ENCODE data around the gene PCDH9. TPM values are rescaled to one million over a fixed set of nuclear protein-coding genes. Genes with fewer than 3 reads are reported as not detected.

The PCDH9 gene
- total RNA-seq, 1 experiment from 2014 or later = 5.8 TPM

DNA sequence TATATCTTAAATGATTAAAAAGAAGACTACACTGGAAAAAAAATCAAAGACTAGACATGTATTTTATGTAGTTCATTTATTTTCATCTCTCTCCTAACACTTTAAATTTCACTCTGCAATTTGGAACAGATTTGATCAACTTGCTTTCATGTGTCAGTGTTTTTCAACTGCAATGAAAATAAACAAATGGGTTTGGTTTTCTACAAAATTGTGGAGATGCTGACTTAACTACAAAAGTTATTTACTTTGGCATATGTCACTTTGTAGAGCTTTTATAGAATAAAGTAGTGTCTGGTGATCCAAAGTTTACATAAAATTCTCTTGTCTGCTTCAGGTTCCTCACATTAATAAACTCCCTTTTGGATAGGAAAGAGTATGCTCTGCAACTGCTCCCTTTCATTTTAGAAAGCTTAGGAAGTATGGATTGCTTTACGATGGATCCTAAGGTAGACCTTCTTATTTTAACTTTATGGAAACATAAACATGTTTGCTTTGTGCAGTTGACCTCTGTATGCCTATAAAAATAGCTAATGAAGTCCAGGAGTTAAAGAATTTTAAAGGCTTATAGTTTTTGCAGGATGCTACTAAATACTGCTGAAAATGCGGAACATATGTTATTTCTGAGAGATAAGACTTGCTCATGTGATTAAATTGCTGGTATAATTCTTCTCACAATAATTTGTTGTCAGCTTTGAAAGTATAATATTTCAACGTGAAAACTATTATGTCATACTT, 815.9 kb downstream of the PCDH9 start:
- Histone ChIP-seq H3K36me3 (ENCODE audit: insufficient read depth, low read length, poor library complexity, severe bottlenecking) (no peaks in the 10 kb centered on the region), H3K4me1 (ENCODE audit: insufficient read depth, low read length, poor library complexity, severe bottlenecking) (no peaks in the 10 kb centered on the region), H3K27ac (ENCODE audit: low read depth, low read length, poor library complexity, severe bottlenecking) (no peak overlapping the region), H3K27me3 (replicated peaks; ENCODE audit: insufficient read depth, low read depth, low read length, poor library complexity) (no peaks in the 10 kb centered on the region), H3K4me3 (ENCODE audit: low read depth, low read length, poor library complexity, severe bottlenecking) (no peak overlapping the region), H3K9me3 (ENCODE audit: low read depth, low read length, poor library complexity, severe bottlenecking) (no peaks in the 10 kb centered on the region)
- CTCF ChIA-PET = no interaction called here
- POLR2A ChIA-PET (ENCODE audit: low non-redundant PET) = no interaction called here
- BruUV-seq (replicated peaks) = no TSS peak
- TF ChIP-seq EZH2 (IDR thresholded peaks at IDR 0.05; ENCODE audit: borderline replicate concordance, low read depth, low read length, poor library complexity, severe bottlenecking) (no peak), CTCF (conservative IDR thresholded peaks at IDR 0.05; ENCODE audit: low read depth, low read length) (no peak)
- intact Hi-C loops (cut with micrococcal nuclease; ENCODE audit: unreplicated experiment) = no loop called here
- no peak for DNase-seq (ENCODE audit: low spot score)

DNA sequence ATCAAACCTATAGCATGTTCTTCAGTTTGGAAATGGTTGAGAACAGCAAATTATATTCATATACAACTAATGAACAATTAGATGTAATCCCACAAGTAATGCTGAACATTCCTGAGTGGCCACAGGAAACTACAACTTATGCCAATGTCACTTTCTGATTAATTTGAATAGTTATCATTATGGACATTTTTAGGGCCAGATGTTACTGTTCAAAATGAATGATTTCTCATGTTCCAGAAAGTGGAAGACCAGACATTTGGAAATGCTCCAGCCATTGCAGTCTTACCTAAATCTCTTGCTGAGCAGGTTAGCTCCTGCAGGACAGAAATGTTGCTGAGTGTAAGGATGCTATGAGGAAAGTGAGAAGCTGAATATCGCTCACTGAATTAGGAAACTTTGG, 819.8 kb downstream of the PCDH9 start:
- Histone ChIP-seq H3K4me3 (ENCODE audit: low read depth, low read length, poor library complexity, severe bottlenecking) (no peak overlapping the region), H3K4me1 (ENCODE audit: insufficient read depth, low read length, poor library complexity, severe bottlenecking) (no peaks in the 10 kb centered on the region), H3K27me3 (replicated peaks; ENCODE audit: insufficient read depth, low read depth, low read length, poor library complexity) (no peaks in the 10 kb centered on the region), H3K36me3 (ENCODE audit: insufficient read depth, low read length, poor library complexity, severe bottlenecking) (no peaks in the 10 kb centered on the region), H3K27ac (ENCODE audit: low read depth, low read length, poor library complexity, severe bottlenecking) (no peak overlapping the region), H3K9me3 (ENCODE audit: low read depth, low read length, poor library complexity, severe bottlenecking) (no peaks in the 10 kb centered on the region)
- no TSS peak for BruUV-seq (replicated peaks)
- POLR2A ChIA-PET (ENCODE audit: low non-redundant PET) = no interaction called here
- intact Hi-C loops (cut with micrococcal nuclease; ENCODE audit: unreplicated experiment) = no loop called here
- CTCF ChIA-PET = no interaction called here
- TF ChIP-seq EZH2 (IDR thresholded peaks at IDR 0.05; ENCODE audit: borderline replicate concordance, low read depth, low read length, poor library complexity, severe bottlenecking) = no peak
- TF ChIP-seq CTCF (conservative IDR thresholded peaks at IDR 0.05; ENCODE audit: low read depth, low read length) = no peak
- no peak for DNase-seq (ENCODE audit: low spot score)

DNA sequence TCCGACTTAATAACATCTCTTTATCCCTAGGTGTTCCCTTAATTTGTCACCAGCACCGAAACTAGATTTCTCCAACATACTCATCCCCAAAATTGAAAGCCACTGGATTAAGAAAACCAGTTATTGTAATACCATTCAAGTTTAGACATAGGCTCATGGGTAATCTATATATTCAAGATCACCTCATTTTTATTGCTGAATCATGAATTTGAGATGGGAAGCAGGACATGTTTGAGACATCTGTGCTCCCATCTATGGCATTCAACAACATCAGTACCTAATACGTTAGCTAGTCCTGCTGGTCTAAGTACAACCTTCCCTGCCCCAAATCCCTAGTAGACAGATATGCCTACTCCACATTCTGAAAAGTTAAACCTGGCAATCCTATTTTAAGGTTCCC, 820.6 kb downstream of the PCDH9 start:
- no peaks in the 10 kb centered on the region for H3K27me3 ChIP-seq (replicated peaks; ENCODE audit: insufficient read depth, low read depth, low read length, poor library complexity)
- DNase-seq (ENCODE audit: low spot score) = no peak
- ChIA-PET CTCF (no interaction called here), POLR2A (ENCODE audit: low non-redundant PET) (no interaction called here)
- no peak overlapping the region for H3K4me3 ChIP-seq (ENCODE audit: low read depth, low read length, poor library complexity, severe bottlenecking)
- H3K36me3 ChIP-seq (ENCODE audit: insufficient read depth, low read length, poor library complexity, severe bottlenecking) = no peaks in the 10 kb centered on the region
- intact Hi-C loops (cut with micrococcal nuclease; ENCODE audit: unreplicated experiment) = no loop called here
- no peaks in the 10 kb centered on the region for H3K9me3 ChIP-seq (ENCODE audit: low read depth, low read length, poor library complexity, severe bottlenecking)
- no peaks in the 10 kb centered on the region for H3K4me1 ChIP-seq (ENCODE audit: insufficient read depth, low read length, poor library complexity, severe bottlenecking)
- no TSS peak for BruUV-seq (replicated peaks)
- no peak overlapping the region for H3K27ac ChIP-seq (ENCODE audit: low read depth, low read length, poor library complexity, severe bottlenecking)
- TF ChIP-seq CTCF (conservative IDR thresholded peaks at IDR 0.05; ENCODE audit: low read depth, low read length) (no peak), EZH2 (IDR thresholded peaks at IDR 0.05; ENCODE audit: borderline replicate concordance, low read depth, low read length, poor library complexity, severe bottlenecking) (no peak)

Measured in A673 (cell line).